ENCODE measurements around the gene MTRFR.
"Not testable (repeated sequence)": the region's sequence is repeated elsewhere in the genome, so short reads cannot be mapped to it uniquely, and the experiment has no call there.

MTRFR gene

DNA sequence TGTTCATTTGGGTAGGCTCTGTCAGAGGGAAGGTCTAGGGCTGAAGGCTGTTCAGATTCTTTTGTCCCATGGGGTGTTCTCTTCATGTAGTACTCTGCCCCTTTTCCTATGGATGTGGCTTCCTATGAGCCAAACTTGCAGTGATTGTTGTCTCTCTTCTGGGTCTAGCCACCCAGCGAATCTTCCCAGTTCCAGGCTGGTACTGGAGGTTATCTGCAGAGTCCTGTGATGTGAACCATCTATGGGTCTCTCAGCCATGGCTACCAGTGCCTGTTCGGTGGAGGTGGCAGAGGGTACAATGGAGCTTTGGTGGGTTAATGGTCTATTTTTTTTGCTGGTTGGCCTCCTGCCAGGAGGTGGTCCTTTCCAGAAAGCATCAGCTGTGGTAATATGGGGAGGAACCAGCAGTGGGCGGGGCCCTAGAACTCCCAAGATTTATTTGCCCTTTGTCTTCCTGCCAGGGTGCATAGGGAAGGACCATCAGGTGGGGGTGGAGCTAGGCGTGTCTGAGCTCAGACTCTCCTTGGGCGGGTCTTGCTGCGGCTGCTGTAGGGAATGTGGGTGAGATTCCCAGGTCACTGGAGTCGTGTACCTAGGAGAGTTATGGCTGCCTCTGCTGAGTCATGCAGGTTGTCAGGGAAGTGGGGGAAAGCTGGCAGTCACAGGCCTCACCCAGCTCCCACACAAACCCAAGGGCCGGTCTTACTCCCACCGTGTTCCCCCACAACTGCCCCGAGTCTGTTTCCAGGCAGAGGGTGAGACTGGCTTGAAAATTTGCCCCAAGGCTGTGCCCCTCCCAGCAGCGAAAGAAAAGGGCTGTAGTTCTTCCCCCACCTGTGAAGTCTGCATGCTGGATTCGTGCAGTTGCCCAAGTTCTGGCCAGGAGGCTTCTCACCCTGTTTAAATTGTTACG, 17.5 kb downstream of the MTRFR start:
- no peak overlapping the region for H3K4me3 ChIP-seq (ENCODE audit: low read depth, low read length)
- DNase-seq (ENCODE audit: low read depth): no peak

DNA sequence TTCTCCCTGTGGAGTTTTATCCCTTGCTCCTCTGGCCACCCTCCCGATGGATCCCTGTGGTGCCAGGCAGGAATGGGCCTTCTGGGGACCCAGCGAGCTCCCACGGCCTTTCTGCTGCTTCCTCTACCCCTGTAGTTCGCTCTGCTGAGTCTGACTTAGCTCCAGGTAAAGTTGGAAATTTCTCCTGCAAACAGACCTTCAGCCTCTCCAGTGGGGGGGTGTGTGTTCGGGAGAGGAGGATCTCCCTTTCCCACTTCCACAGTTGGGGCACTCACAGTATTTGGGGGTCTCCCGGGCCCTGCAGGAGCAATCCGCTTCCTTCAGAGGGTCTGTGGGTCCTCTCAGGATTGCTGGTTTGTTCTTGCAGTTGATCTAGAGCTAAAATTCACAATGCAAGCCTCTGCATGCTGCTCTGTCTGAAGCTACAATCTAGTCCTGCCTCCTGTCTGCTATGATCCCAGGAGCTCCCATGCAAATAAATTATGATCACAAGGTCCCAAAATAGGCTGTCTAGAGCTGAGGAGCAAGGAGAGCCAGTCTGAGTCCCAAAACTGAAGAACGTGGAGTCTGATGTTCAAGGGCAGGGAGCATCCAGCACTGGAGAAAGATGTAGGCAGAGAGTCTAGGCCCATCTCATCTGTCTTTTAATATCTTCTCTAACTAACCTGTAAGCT, 18.3 kb downstream of the MTRFR start:
- no peak for DNase-seq (ENCODE audit: low read depth)

More for the DNA sequence above, 17.5 kb downstream of the MTRFR start:
- TF ChIP-seq, protein P1, sequence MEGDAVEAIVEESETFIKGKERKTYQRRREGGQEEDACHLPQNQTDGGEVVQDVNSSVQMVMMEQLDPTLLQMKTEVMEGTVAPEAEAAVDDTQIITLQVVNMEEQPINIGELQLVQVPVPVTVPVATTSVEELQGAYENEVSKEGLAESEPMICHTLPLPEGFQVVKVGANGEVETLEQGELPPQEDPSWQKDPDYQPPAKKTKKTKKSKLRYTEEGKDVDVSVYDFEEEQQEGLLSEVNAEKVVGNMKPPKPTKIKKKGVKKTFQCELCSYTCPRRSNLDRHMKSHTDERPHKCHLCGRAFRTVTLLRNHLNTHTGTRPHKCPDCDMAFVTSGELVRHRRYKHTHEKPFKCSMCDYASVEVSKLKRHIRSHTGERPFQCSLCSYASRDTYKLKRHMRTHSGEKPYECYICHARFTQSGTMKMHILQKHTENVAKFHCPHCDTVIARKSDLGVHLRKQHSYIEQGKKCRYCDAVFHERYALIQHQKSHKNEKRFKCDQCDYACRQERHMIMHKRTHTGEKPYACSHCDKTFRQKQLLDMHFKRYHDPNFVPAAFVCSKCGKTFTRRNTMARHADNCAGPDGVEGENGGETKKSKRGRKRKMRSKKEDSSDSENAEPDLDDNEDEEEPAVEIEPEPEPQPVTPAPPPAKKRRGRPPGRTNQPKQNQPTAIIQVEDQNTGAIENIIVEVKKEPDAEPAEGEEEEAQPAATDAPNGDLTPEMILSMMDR (IDR thresholded peaks at IDR 0.05; ENCODE audit: insufficient read depth, low read depth, low read length, missing control alignments): no peak

DNA sequence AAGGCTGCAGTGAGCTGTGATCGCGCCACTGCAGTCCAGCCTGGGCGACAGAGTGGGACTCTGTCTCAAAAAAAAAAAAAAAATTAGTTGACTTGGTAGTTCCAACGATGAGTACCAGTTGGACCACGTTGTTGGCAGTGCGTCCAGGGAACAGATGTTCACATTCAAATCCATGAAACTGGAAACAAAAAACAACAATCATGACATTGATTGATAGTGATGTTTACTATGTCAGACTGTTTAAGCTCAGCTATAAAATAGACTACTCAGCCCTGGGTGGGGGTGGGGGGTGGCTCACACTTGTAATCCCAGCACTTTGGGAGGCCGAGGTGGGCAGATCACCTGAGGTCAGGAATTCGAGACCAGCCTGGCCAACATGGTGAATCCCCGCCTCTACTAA, 19.1 kb downstream of the MTRFR start:
- not testable (repeated sequence) for DNase-seq (ENCODE audit: low read depth); H3K4me3 ChIP-seq (ENCODE audit: low read depth, low read length)

More for the DNA sequence above, 18.3 kb downstream of the MTRFR start:
- H3K4me3 ChIP-seq (ENCODE audit: low read depth, low read length): no peak overlapping the region
- TF ChIP-seq, protein P1 (IDR thresholded peaks at IDR 0.05; ENCODE audit: insufficient read depth, low read depth, low read length, missing control alignments): no peak

DNA sequence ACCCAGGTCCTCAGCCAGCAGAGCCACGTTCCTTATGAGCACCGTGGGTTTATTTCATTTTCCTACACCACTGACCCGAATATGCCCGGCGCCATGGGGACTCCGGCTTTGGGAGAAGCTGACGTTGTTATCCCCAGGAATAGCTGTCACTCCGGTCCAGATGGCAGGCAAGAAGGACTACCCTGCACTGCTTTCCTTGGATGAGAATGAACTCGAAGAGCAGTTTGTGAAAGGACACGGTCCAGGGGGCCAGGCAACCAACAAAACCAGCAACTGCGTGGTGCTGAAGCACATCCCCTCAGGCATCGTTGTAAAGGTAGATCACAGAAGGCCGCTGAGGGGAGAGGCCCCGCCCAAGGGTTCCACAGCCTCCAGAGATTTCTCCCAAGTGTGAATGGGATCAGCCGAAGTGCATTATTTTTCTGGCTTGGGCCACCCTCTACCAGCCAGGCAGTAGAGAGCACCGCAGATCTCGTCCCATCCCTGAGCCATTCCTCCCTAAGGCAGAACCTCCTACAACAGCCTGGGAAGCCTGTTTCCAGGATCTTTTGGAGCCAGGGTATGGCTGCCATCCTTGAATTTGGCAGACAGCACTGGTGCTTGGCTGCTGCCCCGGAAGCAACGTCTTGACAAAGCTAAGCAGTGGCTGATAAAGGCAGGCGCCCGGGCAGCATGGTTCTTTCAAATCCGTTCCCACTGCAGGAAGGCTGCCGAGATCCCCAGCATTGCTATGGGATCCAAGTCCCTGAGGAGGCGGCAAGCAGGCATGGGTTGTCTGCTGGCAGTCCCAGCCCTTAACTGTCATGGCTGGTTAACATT, 20.6 kb downstream of the MTRFR start:
- no peak overlapping the region for H3K4me3 ChIP-seq (ENCODE audit: low read depth, low read length)
- TF ChIP-seq, protein P1 (IDR thresholded peaks at IDR 0.05; ENCODE audit: insufficient read depth, low read depth, low read length, missing control alignments): no peak
- DNase-seq (ENCODE audit: low read depth): no peak

DNA sequence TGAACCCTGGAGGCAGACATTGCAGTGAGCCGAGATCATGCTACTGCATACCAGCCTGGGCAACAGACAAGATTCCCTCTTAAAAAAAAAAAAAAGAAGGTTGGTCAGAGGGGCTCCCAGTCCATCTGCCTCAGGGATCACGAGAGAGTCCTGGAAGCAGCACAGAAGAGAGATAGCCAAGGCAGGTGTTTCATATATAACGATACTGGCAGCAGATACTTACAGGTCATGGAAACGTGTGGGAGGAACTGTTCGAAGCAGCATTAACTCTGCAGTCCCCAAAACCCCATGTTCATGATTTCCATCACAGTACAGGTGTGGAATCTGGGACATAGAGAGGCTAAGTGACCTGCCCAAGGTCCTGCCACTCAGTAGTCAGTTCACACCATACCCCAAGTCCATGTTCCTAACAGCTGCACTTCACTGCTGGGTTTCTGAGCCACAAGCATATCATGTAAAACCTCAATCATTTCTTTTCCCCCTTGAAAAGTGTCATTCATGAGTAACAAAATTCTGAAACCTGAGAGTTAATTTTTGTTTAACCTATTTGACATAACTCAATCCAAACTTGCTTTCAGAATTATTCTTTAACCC, 21.7 kb downstream of the MTRFR start:
- DNase-seq (ENCODE audit: low read depth): no peak
- TF ChIP-seq, protein P1 (IDR thresholded peaks at IDR 0.05; ENCODE audit: insufficient read depth, low read depth, low read length, missing control alignments): no peak
- no peak overlapping the region for H3K4me3 ChIP-seq (ENCODE audit: low read depth, low read length)

DNA sequence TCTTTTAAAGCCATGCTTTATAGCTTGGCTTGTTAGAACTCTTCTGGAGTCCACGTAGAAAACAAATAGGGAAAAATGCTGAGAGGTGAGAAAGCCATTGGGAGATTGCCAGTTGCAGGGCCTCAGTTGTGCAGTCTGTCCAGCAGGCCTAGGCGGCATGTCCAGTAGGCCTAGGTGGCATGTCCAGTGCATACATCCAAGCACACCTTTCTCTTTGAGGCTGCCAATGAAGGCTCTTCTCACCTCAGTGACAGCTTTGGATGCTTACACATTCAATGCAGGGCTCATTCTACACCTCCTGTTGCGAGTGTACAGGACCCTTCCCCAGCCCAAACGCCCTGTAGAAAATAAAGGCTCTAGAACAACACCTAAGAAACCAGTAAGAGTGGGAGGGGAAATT, 25.4 kb downstream of the MTRFR start:
- TF ChIP-seq, protein P1 (IDR thresholded peaks at IDR 0.05; ENCODE audit: insufficient read depth, low read depth, low read length, missing control alignments): no peak
- no peak overlapping the region for H3K4me3 ChIP-seq (ENCODE audit: low read depth, low read length)
- no peak for DNase-seq (ENCODE audit: low read depth)

Data from GM12865 (cell line).